HG03280 (cell line): ENCODE measurements around the gene EIF2S2.

Source experiments
- ATAC-seq: cut with Tn5 transposase; IDR thresholded peaks from one replicate; pipeline ENCODE4 v1.9.1; 2021; ENCODE audit warnings: mild to moderate bottlenecking, moderate library complexity; ENCODE audit not compliant: unreplicated experiment

Gene EIF2S2

DNA sequence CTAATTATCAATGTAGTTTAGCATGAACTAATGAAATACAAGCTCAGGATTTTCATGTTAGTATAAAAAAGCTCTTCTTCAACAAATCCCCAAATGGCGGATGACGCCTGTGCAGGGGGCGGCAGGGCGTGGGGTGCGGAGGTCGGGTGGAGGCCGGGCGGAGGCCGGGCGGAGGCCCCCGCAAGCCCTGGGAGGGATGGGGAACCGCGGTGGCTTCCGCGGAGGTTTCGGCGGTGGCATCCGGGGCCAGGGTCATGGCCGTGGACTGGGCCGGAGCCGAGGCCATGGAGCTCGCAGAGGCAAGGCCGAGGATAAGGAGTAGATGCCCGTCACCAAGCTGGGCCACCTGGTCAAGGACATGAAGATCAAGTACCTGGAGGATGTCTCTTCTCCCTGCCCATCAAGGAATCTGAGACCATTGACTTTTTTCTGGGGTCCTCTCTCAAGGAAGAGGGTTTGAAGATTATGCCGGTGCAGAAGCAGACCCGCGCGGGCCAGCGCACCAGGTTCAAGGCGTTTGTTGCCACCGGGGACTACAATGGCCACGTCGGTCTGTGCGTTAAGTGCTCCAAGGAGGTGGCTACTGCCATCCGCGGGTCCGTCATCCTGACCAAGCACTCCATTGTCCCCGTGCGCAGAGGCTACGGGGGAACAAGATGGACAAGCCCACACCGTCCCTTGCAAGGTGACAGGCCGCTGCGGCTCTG is 10.4 kb upstream of the EIF2S2 start:
- ATAC-seq: no peak

DNA sequence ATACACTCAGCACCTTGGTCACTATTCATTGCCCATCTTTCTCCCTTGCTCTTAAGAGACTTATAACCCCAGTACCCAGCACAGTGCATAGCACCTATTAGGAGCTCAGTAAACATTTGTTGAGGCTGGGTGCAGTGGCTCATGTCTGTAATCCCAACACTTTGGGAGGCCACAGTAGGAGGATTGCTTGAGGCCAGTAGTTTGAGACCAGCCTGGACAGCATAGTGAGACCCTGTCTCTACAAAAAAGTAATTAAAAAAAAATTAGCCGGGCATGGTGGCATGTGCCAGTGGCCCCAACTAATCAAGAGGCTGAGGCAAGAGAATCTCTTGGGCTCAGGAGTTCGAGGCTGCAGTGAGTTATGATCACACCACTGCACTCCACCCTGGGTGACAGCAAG is 8.2 kb upstream of the EIF2S2 start:
- ATAC-seq: no peak

DNA sequence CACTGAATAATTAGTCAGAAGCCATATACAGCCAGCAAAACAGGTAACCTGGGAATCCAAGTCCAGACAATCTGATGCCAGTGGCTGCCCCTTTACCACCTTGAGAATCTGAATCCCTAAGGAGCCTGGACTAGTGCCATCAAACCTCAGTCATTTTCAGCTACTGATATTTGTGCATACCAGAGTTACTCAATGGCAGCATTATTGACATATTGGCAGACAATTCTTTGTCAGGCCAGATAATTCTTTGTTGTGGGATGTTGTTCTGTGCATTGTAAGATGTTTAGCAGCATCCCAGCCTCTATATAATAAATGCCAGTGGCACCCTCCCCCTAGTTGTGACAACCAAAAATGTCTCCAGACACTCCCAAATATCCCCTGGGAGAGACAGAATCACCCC is 3.2 kb upstream of the EIF2S2 start:
- no peak for ATAC-seq

DNA sequence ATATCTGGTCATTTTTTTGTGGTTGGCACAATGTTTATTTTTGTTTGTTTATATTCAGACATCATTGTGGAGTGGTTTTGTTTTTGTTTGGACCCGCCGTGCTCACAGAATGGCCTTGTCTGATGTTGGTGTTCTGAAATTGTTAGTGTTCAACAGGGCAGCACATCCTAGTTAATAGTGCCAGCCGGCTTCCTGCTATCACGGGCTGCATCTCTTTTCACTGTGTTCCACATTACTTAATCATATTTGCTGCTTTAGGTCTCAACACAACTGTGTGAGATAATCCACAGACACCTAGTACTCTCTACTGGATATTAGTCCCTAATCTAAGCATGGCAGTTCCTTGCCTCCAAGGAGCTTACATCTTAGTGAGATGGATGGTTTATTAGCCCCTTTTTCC is 2.8 kb upstream of the EIF2S2 start:
- no peak for ATAC-seq

DNA sequence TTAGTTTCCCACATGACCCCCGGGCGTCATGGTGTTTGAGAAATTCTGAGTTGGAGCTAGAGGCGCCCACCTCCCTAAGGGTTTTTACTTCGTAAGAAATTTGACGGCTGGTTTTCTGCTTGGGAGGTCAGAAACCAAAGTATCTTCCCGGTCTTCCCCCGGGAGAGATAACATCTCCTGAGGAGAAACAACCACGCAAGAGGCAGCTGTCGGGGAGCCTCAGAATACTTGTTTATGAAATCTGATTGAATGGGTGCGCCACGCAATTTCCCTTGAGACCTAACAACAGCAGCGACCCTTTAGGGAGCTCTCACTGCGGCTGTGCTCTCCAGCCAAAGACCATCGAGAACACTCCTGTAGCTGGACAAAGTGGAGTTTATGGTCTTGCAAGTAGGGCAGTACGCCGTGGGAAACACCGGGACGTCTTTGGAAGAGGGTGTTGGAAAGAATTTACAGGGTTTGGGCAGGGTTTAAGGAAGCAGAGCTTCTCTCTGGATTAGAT is 608 bp upstream of the EIF2S2 start:
- peak; percentile 9 for ATAC-seq

DNA sequence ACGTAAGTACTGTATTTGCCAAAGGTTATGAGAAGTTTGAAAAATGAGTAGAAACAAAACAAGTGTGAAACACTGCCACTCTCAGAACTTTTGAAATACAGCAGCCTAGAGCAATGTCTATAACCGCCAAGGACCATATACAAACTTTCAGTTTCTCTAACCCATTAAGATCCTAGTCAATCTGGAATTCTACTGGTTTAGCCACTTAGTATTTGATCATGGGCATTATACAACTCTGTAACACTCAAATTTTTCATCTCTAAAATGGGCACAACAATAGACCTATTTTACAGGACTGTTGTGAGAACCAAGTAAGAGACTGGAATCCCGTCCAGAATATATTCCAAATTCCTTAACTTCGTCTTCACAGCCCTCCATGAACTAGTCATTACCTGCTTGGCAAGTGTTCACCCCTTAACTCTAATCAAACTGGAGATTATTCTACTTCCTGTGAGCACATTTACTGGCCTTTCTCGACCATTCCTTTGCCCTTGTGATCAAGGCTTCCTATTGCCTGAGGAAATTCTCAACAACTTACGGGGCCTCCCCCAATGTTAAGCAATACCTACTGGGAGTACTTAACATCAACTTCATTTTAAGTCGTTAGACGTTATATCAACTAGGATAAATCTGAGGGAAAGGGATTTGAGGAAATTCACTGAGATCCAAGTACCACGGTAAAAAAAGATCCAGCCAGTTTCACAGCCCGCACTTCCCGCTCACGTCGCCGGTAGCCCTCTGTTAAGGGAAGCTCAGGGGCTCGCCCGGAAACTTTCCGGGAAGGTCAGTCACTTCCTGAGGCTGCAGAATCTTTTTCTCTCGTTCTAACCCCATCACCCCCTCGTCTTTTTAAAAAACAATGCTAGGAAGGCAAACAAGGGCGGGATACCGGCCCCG is 1.1 kb downstream of the EIF2S2 start:
- ATAC-seq: no peak

DNA sequence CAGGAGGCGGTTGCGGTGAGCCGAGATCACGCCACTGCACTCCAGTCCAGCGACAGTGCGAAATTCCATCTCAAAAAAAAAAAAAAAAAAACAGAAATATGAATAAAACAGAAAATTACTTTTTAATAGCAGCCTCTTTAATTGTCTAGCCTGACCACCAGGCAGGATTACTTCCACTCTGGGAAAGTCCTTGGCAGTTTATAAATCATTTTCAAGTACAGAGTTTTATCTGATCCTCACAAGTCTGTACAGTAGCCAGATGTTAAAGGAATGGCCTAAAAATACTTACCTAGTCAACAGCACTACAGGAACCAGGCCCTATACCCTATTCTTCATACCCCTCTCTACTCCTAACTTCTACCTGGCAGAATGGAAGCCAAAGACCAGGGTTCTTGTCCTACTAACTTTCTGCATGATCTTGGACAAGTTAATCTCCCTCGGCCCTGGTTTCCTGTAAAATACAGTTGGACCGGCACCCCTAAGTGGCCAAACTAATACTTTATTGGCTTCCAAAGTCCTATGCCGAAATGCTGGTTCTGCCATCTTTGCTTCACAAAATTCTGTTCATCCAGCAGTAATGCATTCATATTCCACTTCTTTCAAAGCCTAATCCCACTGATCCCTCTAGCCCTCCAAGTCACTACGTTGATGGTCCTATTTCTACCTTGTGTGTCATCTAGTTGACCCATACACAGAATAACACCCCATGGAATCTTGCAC is 1.9 kb downstream of the EIF2S2 start:
- no peak for ATAC-seq

DNA sequence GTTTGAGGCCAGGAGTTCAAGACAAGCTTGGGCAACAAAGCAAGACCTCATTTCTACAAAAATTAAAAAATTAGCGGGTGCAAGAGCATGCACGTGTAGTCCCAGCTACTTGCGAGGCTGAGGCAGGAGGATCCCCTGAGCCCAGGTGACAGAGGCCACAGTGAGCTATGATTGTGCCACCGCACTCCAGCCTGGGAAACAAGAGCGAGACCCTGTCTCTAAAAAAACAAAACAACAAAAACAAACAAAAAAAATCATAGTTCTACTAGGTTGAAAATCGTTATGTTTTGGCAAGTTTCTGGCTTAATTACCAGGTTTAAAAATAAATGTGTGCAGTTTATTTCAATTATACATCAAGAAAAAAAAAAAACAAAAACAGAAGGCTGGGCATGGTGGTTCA is 2.6 kb downstream of the EIF2S2 start:
- ATAC-seq: no peak

DNA sequence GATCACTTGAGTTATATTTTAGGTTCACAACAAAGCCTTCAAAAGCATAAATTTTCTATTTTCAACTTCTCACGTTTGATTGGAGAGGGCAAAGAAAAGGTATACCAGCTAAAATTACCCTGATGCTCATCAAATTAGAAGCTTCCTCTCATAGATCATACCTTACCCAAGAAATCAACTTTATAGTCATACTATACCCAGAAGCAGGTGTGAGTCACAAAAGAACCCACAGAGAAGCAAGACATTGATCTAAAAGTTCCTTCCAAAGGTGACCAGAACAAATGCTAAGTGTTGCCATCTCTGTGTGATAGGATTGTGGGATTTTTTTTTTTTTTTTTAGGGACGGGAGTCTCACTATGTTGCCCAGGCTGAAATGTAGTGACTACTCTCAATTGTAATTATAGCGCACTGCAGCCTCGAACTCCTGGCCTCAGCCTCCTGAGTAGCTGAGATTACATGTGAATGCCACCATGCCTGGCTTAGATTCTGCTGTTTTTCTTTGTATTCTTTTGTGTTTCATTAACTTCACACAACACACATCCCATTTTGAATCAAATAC is 3.3 kb downstream of the EIF2S2 start:
- ATAC-seq: no peak

DNA sequence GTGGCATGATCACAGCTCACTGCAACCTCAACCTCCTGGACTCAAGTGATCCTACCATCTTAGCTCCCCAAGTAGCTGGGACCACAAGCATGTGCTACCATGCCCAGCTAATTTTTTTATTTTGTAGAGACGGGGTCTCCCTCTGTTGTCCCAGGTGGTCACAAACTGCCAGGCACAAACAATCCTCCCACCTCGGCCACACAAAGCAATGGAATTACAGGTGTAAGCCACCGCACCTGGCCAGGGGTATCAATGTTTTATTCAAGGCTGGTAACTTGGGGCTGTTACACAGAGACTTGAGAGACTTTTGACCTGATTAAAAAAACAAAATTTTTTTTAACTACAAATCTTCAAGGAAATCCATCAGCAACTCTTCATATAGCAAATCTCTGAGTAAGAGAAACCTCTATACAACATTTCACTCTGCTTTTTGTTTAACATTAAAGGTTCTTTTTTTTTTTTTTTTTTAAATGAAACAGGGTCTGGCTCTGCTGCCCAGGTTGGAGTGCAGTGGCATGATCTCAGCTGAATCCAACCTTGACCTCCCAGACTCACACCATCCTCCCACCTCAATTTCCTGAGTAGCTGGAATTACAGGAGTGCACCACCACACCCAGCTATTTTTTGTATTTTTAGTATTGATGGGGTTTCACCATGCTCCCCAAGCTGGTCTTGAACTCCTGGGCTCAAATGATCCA is 5.9 kb downstream of the EIF2S2 start:
- ATAC-seq: no peak

DNA sequence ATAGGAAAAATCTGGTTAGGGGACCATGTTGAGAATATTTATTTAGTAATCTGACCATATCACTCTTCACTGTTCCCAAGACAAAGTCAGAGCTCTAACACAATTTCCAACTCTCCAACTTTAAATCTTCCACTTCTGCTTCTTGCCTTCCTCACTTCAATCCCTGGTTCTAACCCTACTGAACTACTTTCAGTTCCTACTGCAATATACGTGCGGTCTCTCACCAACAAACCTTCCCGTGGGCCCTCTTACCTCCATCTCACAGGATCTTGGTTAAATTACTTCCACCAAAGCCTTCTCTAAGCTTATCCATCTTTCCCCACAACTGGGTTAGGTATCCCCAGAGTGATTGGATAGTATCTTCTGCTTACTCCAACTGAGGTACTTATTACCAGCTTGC is 8.0 kb downstream of the EIF2S2 start:
- no peak for ATAC-seq

DNA sequence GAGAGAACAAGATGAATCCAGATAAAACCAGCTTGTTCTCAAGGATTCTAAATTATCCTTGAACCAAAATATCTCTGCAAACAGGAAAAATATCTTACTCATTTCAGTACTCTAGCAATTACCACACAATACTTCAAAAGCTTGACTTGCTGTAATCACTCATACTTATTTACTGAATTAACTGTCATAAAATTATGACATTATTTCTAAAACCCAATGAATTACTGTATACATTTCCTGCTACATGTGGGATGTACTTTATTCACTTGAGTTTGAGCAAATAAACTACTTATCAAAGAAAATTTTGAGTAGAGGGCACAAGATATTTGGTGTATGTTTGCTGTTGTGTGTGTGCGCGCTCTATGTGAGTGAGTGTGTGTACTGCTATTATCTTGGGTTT is 9.7 kb downstream of the EIF2S2 start:
- ATAC-seq: no peak

DNA sequence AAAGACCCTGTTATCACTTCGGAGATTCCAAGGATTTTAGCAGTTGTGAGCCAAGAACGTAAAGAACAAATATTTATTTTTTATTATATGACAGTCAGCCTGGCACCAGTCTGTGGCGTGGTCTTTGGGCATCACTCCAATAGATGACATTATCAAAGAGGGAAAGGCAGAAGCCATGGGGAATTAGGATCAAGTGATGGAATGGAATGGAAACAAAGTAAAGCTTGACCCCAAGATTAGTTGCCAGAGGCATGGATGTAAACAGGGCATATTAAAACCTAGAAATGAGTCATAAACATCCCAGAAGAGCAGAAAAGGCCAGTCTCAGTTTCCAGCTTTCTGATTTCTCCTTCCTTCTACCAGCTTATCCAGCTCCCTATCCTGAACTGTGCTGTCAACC is 11.5 kb downstream of the EIF2S2 start:
- no peak for ATAC-seq

DNA sequence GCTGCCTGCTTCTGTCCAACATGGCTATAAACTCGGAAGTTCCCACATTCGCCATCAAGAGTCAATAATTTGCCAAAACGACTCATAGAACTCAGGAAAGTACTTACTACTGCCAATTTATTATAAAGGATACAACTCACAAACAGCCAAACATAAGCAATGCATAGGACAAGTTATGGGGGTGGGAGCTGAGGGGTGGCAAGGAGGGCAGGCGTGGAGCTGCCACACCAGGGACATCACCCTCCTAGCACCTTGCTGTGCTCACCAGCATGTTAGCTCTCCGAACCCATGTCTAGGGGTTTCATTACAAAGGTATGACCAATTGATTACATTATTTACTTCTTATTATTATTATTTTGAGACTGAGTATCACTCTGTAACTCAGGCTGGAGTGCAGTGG is 12.4 kb downstream of the EIF2S2 start:
- ATAC-seq: no peak

DNA sequence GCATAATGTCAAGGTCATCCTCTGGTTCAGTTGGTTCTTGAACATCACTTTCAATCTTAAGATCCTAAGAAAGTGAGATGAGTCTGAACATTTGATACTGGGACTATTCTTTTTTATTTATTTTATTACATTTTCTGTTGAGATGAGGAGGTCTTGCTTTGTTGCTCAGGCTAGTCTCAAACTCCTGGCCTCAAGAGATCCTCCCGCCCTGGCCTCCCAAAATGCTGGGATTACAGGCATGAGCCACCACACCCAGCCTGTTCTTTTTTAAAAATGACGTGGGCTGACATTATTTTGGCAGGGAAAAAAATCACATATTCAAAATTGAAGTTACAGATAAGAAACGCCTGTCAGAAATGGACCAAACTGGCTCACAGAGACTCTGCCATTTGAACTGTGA is 13.5 kb downstream of the EIF2S2 start:
- no peak for ATAC-seq

DNA sequence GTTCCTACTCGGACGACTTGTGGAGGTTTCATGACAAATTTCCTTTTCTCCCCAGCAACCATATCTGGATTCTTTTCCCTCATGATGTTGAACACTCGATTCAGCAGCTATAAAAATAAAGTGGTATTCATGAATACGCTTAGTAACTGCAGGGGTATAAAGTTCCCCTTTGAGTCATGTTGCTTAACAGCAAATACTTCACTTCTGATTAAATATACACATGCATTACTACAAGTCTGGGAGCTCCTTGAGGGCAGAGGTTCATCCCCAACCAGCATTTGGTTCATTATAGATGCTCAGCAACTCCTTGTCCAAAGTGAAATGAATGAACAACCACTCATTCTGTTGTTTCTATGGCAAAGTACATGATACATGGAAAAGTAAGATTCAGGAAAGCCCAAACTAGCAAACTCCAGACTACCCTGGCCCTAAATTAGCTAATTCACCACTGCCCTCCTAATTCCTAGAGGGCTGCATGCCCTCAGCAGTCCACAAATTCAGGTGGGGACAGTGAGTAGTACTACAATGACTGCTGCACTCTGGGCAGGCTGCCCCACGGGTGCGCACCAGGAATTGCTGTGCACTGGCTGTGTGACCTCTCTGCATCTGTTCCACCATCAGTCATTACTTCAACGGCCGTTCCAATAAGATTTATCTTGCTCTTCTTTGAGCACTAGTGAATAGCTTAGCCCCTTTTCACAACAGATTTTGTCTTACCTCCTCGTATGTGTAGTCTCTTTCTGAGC is 15.2 kb downstream of the EIF2S2 start:
- no peak for ATAC-seq

DNA sequence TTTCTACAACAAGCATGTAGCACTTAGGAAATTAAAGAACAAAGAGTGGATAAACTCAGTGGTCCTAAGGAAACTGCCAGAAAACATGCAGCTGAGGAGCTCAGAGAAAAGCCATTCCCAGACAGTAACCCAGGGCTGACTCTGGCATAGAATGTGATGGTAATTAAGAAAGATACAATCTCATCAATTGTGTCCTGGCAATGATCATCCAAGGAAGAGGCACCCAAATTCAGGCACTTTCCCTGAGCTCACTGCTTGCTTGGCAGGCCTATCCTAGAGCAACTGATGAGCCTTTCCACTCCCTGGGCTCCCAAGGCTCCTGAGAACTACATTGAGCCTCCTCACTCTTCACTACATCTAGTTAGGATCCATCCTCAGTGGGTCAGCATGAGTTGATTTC is 16.2 kb downstream of the EIF2S2 start:
- no peak for ATAC-seq

DNA sequence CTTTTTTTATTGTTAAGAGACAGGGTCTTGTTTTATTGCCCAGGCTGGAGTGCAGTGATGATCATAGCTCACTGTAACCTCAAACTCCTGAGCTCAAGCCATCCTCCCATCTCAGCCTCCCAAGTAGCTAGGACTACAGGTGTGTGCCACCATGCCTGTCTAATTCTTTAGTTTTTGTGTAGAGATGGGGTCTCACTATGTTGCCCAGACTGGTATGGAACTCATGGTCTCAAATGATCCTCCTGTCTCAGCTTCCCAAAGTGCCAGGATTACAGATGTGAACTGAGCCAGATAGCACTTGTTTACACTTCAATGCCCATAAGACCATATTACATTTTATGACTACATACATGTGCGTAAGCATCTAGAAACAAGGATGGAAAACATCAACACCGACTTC is 18.1 kb downstream of the EIF2S2 start:
- no peak for ATAC-seq

DNA sequence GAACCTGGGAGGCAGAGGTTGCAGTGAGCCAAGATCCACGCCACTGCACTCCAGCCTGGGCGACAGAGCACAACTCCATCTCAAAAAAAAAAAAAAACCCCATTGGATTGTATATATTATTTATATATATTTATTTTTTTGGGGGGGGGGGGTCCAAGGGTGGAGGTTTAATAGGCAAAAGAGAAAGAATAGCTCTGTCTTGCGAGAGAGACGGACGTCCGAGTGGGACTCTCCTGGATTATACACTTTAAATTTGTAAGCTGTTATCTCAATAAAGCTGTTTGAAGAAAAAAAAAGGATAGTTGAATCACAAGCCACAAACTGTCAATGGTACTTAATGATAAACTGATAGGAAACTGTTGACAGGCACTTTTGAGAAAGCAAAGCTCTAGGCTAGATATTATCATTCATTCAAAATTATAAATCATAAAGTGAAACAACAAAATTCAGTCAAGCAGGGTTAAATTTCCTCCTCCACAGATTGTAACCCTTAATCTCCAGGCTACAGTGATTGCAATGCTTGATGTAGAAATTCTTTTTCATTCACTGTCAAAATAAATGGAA is 20.3 kb downstream of the EIF2S2 start:
- ATAC-seq: no peak

DNA sequence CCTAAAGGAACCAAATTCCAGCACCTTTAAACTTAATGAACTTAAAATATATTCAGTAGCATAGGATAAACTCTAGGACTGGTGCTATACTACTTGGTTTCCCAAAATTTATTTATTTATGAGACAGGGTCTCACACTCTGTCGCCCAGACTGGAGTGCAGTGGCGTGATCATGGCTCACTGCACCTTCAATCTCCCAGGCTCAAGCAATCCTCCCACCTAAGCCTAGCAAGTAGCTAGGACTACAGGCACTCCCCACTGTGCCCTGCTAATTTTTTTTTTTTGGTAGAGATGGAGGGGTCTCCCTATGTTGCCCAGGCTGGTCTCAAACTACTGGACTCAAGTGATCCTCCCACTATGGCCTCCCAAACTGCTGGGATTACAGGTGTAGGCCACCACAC is 21.4 kb downstream of the EIF2S2 start:
- no peak for ATAC-seq
